ENCODE data around the gene CST7. TPM values are rescaled to one million over a fixed set of nuclear protein-coding genes. Genes with fewer than 3 reads are reported as not detected.

Gene CST7
- polyA plus RNA-seq, 1 of the 3 experiments (the other 2 are of a cell fraction) = 0.07 TPM

DNA sequence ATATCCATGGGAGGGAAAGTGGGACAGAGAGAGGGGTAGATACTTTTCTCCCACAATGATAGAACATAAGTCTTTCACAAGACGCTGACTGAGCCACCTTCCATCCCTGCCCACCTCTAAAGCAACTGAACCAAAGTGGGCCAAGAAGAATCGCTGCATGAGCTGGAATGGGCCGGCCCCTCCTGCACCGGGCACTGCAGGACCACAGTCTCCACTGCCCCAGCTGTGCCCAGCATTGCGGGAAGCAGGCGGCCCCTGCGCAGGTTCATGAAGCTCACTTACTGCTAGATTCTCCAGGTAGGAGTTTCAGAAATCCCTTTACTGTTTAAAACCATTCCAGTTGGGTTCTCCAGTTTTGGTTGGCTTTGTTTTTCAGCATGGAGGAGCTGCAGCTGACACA lies 32.0 kb upstream of the CST7 start:
- H3K27me3 ChIP-seq (ENCODE audit: insufficient read depth) = no peaks in the 10 kb centered on the region
- H3K4me3 ChIP-seq (ENCODE audit: low read depth in 2 of 2, low read length in 1 of 2) = no peak overlapping the region
- TF ChIP-seq RXRA (IDR thresholded peaks at IDR 0.05; ENCODE audit: borderline replicate concordance, low read depth) (no peak), JUND (IDR thresholded peaks at IDR 0.05) (no peak), NFIC (IDR thresholded peaks at IDR 0.05; ENCODE audit: borderline replicate concordance) (no peak), TCF12 (IDR thresholded peaks at IDR 0.05) (no peak), YY1 (IDR thresholded peaks at IDR 0.05; ENCODE audit: low read depth) (no peak), ELF1 (IDR thresholded peaks at IDR 0.05) (no peak), GABPA (IDR thresholded peaks at IDR 0.05; ENCODE audit: low read depth) (no peak), FOSL2 (IDR thresholded peaks at IDR 0.05; ENCODE audit: borderline replicate concordance, low read depth) (no peak), POLR2AphosphoS5 (IDR thresholded peaks at IDR 0.05; ENCODE audit: low read depth, low read length) (no peak), TAF1 (IDR thresholded peaks at IDR 0.05; ENCODE audit: borderline replicate concordance, low read depth, low read length) (no peak), MEF2A (IDR thresholded peaks at IDR 0.05; ENCODE audit: borderline replicate concordance, low read depth) (no peak), SIN3A (IDR thresholded peaks at IDR 0.05; ENCODE audit: borderline replicate concordance, low read depth, low read length) (no peak)
- TF ChIP-seq, protein P1, sequence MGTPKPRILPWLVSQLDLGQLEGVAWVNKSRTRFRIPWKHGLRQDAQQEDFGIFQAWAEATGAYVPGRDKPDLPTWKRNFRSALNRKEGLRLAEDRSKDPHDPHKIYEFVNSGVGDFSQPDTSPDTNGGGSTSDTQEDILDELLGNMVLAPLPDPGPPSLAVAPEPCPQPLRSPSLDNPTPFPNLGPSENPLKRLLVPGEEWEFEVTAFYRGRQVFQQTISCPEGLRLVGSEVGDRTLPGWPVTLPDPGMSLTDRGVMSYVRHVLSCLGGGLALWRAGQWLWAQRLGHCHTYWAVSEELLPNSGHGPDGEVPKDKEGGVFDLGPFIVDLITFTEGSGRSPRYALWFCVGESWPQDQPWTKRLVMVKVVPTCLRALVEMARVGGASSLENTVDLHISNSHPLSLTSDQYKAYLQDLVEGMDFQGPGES (IDR thresholded peaks at IDR 0.05; ENCODE audit: low read depth, low read length) = no peak
- TF ChIP-seq, protein P2, sequence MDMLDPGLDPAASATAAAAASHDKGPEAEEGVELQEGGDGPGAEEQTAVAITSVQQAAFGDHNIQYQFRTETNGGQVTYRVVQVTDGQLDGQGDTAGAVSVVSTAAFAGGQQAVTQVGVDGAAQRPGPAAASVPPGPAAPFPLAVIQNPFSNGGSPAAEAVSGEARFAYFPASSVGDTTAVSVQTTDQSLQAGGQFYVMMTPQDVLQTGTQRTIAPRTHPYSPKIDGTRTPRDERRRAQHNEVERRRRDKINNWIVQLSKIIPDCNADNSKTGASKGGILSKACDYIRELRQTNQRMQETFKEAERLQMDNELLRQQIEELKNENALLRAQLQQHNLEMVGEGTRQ (IDR thresholded peaks at IDR 0.05; ENCODE audit: borderline replicate concordance, low read depth, low read length) = no peak
- TF ChIP-seq, protein P3, sequence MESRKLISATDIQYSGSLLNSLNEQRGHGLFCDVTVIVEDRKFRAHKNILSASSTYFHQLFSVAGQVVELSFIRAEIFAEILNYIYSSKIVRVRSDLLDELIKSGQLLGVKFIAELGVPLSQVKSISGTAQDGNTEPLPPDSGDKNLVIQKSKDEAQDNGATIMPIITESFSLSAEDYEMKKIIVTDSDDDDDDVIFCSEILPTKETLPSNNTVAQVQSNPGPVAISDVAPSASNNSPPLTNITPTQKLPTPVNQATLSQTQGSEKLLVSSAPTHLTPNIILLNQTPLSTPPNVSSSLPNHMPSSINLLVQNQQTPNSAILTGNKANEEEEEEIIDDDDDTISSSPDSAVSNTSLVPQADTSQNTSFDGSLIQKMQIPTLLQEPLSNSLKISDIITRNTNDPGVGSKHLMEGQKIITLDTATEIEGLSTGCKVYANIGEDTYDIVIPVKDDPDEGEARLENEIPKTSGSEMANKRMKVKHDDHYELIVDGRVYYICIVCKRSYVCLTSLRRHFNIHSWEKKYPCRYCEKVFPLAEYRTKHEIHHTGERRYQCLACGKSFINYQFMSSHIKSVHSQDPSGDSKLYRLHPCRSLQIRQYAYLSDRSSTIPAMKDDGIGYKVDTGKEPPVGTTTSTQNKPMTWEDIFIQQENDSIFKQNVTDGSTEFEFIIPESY (IDR thresholded peaks at IDR 0.05; ENCODE audit: borderline replicate concordance, low read depth) = no peak
- TF ChIP-seq, protein P4, sequence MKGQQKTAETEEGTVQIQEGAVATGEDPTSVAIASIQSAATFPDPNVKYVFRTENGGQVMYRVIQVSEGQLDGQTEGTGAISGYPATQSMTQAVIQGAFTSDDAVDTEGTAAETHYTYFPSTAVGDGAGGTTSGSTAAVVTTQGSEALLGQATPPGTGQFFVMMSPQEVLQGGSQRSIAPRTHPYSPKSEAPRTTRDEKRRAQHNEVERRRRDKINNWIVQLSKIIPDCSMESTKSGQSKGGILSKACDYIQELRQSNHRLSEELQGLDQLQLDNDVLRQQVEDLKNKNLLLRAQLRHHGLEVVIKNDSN (IDR thresholded peaks at IDR 0.05; ENCODE audit: borderline replicate concordance, low read depth) = no peak
- ChIA-PET CTCF (interaction anchor here (0.6 to 3.7 kb wide), 6 partner anchors 13 to 979 kb away, joined by 3 to 43 read pairs (median 11); no protein-coding TSS in a partner anchor), POLR2A (no interaction called here)
- H3K79me2 ChIP-seq (ENCODE audit: insufficient read depth) = no peaks in the 10 kb centered on the region
- no peaks in the 10 kb centered on the region for H3K9me3 ChIP-seq
- H3K27ac ChIP-seq (ENCODE audit: low read depth in 2 of 2, low read length in 1 of 2) = no peak overlapping the region
- H3K9me2 ChIP-seq = no peaks in the 10 kb centered on the region
- H2AFZ ChIP-seq (ENCODE audit: low read depth) = no peak overlapping the region
- WGBS (ENCODE audit: low lambda C conversion rate) = 73% methylated on average over 4 of the region's 7 CpGs
- no peak overlapping the region for H3K9ac ChIP-seq
- no peaks in the 10 kb centered on the region for H3K4me1 ChIP-seq (ENCODE audit: control insufficient read depth in 1 of 2, insufficient read depth in 2 of 2, low read depth in 1 of 2, low read length in 1 of 2)
- no peaks in the 10 kb centered on the region for H3K36me3 ChIP-seq (replicated peaks in 1 of 2; ENCODE audit: control insufficient read depth in 1 of 2, insufficient read depth in 2 of 2, low read length in 1 of 2)
- no peak for DNase-seq
- no peaks in the 10 kb centered on the region for H4K20me1 ChIP-seq (ENCODE audit: insufficient read depth)
- no peaks in the 10 kb centered on the region for H3F3A ChIP-seq (replicated peaks; ENCODE audit: insufficient read depth)
- no peak overlapping the region for H3K4me2 ChIP-seq

All from SK-N-SH (cell line).